ENCODE measurements around the gene HLA-DPA1. TPM values are rescaled to one million over a fixed set of nuclear protein-coding genes. Genes with fewer than 3 reads are reported as not detected.

HLA-DPA1 gene
- total RNA-seq, 2 donors from 2014 or later = 33.8 to 145 TPM

DNA sequence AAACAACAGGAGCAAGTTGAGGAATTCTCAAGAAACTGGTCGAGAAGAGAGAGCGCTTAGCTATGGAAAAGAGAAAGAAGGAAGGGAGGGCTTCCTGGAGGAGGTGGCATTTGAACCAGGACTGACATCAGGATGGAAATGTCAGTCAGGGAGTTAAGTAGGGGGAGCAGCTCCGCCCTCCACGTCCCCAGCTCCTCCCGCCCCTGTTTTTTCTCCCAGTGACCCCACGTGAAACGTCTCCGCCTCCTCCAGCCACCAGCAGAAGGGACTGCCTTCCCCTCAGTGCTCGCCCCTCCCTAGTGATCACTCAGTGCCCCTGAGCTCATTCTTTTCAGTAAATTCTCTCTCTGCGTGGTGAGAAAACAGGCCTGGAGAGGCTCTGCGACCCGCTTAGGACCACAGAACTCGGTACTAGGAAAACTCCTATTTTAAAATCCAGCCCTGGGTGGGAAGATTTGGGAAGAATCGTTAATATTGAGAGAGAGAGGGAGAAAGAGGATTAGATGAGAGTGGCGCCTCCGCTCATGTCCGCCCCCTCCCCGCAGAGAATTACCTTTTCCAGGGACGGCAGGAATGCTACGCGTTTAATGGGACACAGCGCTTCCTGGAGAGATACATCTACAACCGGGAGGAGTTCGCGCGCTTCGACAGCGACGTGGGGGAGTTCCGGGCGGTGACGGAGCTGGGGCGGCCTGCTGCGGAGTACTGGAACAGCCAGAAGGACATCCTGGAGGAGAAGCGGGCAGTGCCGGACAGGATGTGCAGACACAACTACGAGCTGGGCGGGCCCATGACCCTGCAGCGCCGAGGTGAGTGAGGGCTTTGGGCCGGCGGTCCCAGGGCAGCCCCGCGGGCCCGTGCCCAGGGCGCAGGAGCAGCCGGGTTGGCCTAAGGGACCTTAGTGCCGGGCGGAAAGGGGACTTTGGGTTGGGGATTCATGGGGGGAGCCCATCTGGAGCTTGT is 7.0 kb upstream of the HLA-DPA1 start:
- Mint-ChIP-seq H3K4me3 (peak overlapping the region; percentile 14), H3K4me1 (ENCODE audit: low read depth in 2 of 2) (peaks cover 50 to 66% of the 10 kb centered on the region in 2 donors), H3K27ac (peak overlapping the region in 1 of 2 donors; percentile 77), H3K27me3 (no peaks in the 10 kb centered on the region), H3K36me3 (no peaks in the 10 kb centered on the region), H3K9me3 (no peaks in the 10 kb centered on the region)
- DNase-seq (ENCODE audit: low spot score) (no peak), ATAC-seq (peak in 1 of 2 donors; percentile 48)

GRCh38 chr6:33079580-33079979 is 6.1 kb upstream of the HLA-DPA1 start:
- ATAC-seq = no peak

DNA sequence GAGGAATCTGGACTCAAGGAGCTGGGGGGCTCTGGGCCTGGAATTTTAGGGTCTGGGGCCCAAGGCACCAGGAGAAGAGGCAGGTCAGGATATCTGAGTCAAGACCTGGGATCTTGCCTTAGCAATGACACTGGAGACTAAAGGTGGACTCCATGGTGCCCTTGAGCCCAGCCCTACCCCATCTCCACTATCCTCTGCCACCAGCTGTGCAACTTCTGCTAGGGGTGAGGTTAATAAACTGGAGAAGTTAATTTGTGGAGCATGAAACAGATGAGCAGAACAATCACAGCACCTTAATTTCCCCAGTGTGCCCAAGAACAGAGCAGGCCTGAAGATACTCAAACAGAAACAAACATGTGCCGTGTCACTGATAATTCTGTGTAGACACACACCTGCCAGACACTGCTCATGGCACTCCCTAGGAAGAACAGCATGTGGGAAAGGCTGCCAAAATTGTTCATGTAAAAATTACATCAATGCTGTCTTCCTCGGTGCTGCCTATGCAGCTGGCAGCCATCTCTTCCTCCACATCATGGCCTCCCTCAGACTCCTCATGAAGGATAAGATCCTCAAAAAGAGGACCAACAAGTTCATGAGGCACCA is 5.6 kb upstream of the HLA-DPA1 start:
- H3K36me3 Mint-ChIP-seq = no peaks in the 10 kb centered on the region
- ATAC-seq = no peak
- no peaks in the 10 kb centered on the region for H3K27me3 Mint-ChIP-seq
- DNase-seq (ENCODE audit: low spot score) = no peak
- H3K4me1 Mint-ChIP-seq (ENCODE audit: low read depth in 2 of 2) = peaks cover 54 to 71% of the 10 kb centered on the region in 2 donors
- no peaks in the 10 kb centered on the region for H3K9me3 Mint-ChIP-seq
- H3K4me3 Mint-ChIP-seq = no peak overlapping the region
- no peak overlapping the region for H3K27ac Mint-ChIP-seq

More at GRCh38 chr6:33079580-33079979, 6.1 kb upstream of the HLA-DPA1 start:
- Mint-ChIP-seq H3K4me1 (ENCODE audit: low read depth in 2 of 2) (peaks cover 54 to 71% of the 10 kb centered on the region in 2 donors), H3K36me3 (no peaks in the 10 kb centered on the region), H3K4me3 (no peak overlapping the region), H3K9me3 (no peaks in the 10 kb centered on the region), H3K27me3 (no peaks in the 10 kb centered on the region), H3K27ac (peak overlapping the region in 1 of 2 donors; percentile 77)
- DNase-seq (ENCODE audit: low spot score) = no peak

DNA sequence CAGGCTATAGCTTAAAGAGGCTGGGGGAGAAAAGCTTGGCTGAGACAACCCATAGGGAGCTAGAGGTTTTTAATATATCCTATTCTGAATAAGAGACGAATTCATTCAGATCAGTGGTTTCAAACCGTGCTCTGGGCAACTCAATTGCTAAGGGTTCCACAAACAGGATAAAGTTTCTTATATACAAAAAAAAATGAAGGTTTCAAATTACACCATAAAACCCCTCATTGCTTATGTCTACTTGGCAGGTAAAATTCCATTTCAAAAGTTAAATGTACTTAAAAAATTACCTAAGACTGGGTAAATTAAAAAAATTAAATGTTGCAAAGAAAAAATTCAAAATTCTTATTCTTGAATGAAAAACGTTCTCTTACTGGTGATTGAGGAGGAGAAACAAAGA is 5.0 kb upstream of the HLA-DPA1 start:
- no peak overlapping the region for H3K4me3 Mint-ChIP-seq
- no peak for DNase-seq (ENCODE audit: low spot score)
- H3K9me3 Mint-ChIP-seq = no peaks in the 10 kb centered on the region
- H3K27me3 Mint-ChIP-seq = no peaks in the 10 kb centered on the region
- peaks cover 57 to 76% of the 10 kb centered on the region in 2 donors for H3K4me1 Mint-ChIP-seq (ENCODE audit: low read depth in 2 of 2)
- no peaks in the 10 kb centered on the region for H3K36me3 Mint-ChIP-seq
- peak overlapping the region in 1 of 2 donors; percentile 87 for H3K27ac Mint-ChIP-seq
- ATAC-seq = no peak

GRCh38 chr6:33077908-33078307 is 4.5 kb upstream of the HLA-DPA1 start:
- no peaks in the 10 kb centered on the region for H3K9me3 Mint-ChIP-seq
- H3K27me3 Mint-ChIP-seq = no peaks in the 10 kb centered on the region
- peaks cover 60 to 77% of the 10 kb centered on the region in 2 donors for H3K4me1 Mint-ChIP-seq (ENCODE audit: low read depth in 2 of 2)
- no peak for DNase-seq (ENCODE audit: low spot score)
- H3K27ac Mint-ChIP-seq = peak overlapping the region; percentile 32 to 87
- no peaks in the 10 kb centered on the region for H3K36me3 Mint-ChIP-seq
- no peak for ATAC-seq
- peak overlapping the region; percentile 92 for H3K4me3 Mint-ChIP-seq

DNA sequence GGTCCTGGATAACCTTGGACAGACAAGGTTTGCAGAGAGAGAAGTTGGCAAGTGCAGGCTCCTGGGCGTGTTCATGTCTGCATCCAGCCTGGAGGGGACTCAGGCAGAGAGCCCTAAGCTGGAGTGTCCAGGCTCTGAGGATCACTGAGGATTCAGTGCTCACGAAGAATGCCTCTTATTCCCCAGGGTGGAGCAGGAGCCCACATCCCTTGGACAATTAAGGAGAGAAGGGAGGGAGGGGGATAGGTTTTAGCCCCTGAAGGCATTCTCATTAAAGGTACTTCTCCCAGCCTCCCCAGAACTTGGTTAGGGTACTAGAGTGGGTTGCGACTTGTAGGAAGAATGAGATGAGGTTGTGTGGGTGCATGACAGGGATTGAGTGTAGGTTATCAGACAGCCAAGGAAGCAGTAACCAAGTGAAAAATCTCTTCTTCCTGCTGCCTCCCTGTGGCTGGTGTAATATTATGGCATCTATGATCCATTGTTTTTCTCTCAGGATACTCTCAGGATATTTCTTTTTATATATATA is 3.0 kb upstream of the HLA-DPA1 start:
- no peak for ATAC-seq
- no peak for DNase-seq (ENCODE audit: low spot score)
- no peaks in the 10 kb centered on the region for H3K27me3 Mint-ChIP-seq
- no peaks in the 10 kb centered on the region for H3K9me3 Mint-ChIP-seq
- H3K27ac Mint-ChIP-seq = peak overlapping the region; percentile 83 to 87
- peak overlapping the region; percentile 92 for H3K4me3 Mint-ChIP-seq
- H3K36me3 Mint-ChIP-seq = peaks cover 6% of the 10 kb centered on the region
- peaks cover 63 to 77% of the 10 kb centered on the region in 2 donors for H3K4me1 Mint-ChIP-seq (ENCODE audit: low read depth in 2 of 2)

GRCh38 chr6:33075568-33076405 is 2.3 kb upstream of the HLA-DPA1 start, which contains the start of gene HLA-DPB1:
TSS of gene HLA-DPB1 (plus strand) at chr6:33075990. CDS start at chr6:33076042, 52 bp downstream.
- peaks cover 57 to 77% of the 10 kb centered on the region in 2 donors for H3K4me1 Mint-ChIP-seq (ENCODE audit: low read depth in 2 of 2)
- peak within 1 kb of the TSS; percentile 92 for H3K4me3 Mint-ChIP-seq
- H3K36me3 Mint-ChIP-seq = peaks cover 6% of the 10 kb centered on the region
- H3K27ac Mint-ChIP-seq = peak within 1 kb of the TSS; percentile 83 to 87
- DNase-seq (ENCODE audit: low spot score) (peak; percentile 73), ATAC-seq (peak; percentile 92 to 94)
- no peaks in the 10 kb centered on the region for H3K9me3 Mint-ChIP-seq
- no peaks in the 10 kb centered on the region for H3K27me3 Mint-ChIP-seq

DNA sequence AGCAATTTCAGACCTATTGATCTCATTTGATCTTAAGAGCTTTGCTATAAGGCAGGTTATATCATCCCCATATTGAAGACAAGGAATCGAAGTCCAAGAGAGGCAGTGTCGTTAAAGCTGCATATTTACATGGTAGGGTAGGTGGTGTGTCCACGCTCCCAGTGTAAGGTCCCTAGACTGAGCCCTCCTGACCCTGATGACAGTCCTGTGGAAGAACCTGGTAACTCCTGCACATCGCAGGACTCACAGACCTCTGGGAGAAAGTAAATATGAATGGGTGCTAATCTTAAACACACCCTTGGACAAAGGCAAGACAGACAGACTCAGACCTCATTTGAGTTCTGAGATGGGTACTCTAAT is 1.7 kb upstream of the HLA-DPA1 start:
- Mint-ChIP-seq H3K27me3 (no peaks in the 10 kb centered on the region), H3K36me3 (peaks cover 6% of the 10 kb centered on the region), H3K27ac (peak overlapping the region; percentile 83 to 87), H3K4me3 (peak overlapping the region; percentile 92), H3K9me3 (no peaks in the 10 kb centered on the region), H3K4me1 (ENCODE audit: low read depth in 2 of 2) (peaks cover 51 to 72% of the 10 kb centered on the region in 2 donors)
- ATAC-seq = no peak
- no peak for DNase-seq (ENCODE audit: low spot score)

GRCh38 chr6:33072508-33073100 is 845 bp downstream of the HLA-DPA1 start:
- no peaks in the 10 kb centered on the region for H3K9me3 Mint-ChIP-seq
- peak overlapping the region; percentile 80 to 85 for H3K27ac Mint-ChIP-seq
- H3K27me3 Mint-ChIP-seq = no peaks in the 10 kb centered on the region
- peaks cover 41 to 54% of the 10 kb centered on the region in 2 donors for H3K4me1 Mint-ChIP-seq (ENCODE audit: low read depth in 2 of 2)
- peak overlapping the region; percentile 91 for H3K4me3 Mint-ChIP-seq
- peaks cover 24% of the 10 kb centered on the region for H3K36me3 Mint-ChIP-seq
- DNase-seq (ENCODE audit: low spot score) (no peak), ATAC-seq (no peak)

DNA sequence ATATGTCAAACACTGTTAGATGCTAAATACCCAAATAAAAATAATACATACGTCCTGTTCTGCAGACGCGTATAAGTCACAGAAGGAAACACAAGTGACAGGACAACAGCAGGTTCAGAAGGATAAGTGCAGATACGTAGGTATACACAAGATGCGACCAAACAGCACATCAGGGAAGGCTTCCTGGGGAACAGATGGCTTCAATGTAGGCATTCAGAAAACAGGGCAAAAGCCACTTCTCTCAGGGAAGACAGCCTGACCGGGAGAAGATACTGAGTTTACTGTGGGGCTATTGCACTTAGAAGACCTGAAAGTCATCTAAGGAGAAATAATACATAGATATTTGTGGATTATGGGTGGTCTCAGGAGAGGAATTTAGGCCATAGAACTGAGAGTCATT is 1.9 kb downstream of the HLA-DPA1 start:
- Mint-ChIP-seq H3K27me3 (no peaks in the 10 kb centered on the region), H3K4me1 (ENCODE audit: low read depth in 2 of 2) (peaks cover 34 to 44% of the 10 kb centered on the region in 2 donors), H3K36me3 (peaks cover 35% of the 10 kb centered on the region), H3K4me3 (peak overlapping the region; percentile 91), H3K27ac (peak overlapping the region; percentile 7 to 80), H3K9me3 (no peaks in the 10 kb centered on the region)
- DNase-seq (ENCODE audit: low spot score) = no peak
- ATAC-seq = no peak

GRCh38 chr6:33070909-33071308 is 2.5 kb downstream of the HLA-DPA1 start:
- H3K4me3 Mint-ChIP-seq = peak overlapping the region; percentile 91
- no peak for ATAC-seq
- H3K36me3 Mint-ChIP-seq = peaks cover 41% of the 10 kb centered on the region
- H3K27ac Mint-ChIP-seq = peak overlapping the region in 1 of 2 donors; percentile 80
- H3K4me1 Mint-ChIP-seq (ENCODE audit: low read depth in 2 of 2) = peaks cover 28 to 38% of the 10 kb centered on the region in 2 donors
- no peaks in the 10 kb centered on the region for H3K9me3 Mint-ChIP-seq
- H3K27me3 Mint-ChIP-seq = no peaks in the 10 kb centered on the region
- DNase-seq (ENCODE audit: low spot score) = no peak

DNA sequence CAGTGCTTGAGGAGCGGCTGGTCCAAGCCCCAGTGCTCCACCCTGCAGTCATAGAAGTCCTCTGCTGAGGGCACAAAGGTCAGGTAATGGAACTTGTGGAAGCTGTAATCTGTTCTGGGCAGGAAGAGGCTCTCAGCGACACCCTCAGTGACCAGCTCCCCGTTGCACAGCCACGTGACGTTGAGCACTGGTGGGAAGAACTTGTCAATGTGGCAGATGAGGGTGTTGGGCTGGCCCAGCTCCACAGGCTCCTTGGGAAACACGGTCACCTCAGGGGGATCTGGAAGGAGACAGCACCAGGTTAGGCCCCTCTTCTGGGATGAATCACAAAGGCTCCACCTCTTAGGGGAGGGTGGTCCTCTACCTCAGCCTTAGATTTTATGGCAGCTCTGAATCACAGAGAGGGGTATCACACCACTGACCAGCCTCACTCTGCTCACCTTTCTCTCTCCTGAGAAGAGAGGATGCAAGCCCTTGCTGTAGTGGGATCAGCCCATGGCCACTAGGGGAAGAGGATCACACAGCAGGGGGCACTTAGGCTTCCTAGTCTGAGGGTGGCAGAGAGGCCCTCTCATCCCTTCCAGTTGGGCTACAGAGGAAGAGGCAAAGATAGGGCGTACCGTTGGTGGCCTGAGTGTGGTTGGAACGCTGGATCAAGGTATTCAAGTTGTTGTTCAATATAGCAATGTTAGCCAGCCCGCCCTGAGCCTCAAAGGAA is 4.3 kb downstream of the HLA-DPA1 start:
- Mint-ChIP-seq H3K9me3 (no peaks in the 10 kb centered on the region), H3K4me1 (ENCODE audit: low read depth in 2 of 2) (peaks cover 19 to 27% of the 10 kb centered on the region in 2 donors), H3K27ac (no peak overlapping the region), H3K4me3 (no peak overlapping the region), H3K27me3 (no peaks in the 10 kb centered on the region), H3K36me3 (peaks cover 45% of the 10 kb centered on the region)
- ATAC-seq = no peak
- no peak for DNase-seq (ENCODE audit: low spot score)
